ENCODE data around the gene ZFP91.
"Not testable (repeated sequence)": the region's sequence is repeated elsewhere in the genome, so short reads cannot be mapped to it uniquely, and the experiment has no call there.

ZFP91 gene, protein sequence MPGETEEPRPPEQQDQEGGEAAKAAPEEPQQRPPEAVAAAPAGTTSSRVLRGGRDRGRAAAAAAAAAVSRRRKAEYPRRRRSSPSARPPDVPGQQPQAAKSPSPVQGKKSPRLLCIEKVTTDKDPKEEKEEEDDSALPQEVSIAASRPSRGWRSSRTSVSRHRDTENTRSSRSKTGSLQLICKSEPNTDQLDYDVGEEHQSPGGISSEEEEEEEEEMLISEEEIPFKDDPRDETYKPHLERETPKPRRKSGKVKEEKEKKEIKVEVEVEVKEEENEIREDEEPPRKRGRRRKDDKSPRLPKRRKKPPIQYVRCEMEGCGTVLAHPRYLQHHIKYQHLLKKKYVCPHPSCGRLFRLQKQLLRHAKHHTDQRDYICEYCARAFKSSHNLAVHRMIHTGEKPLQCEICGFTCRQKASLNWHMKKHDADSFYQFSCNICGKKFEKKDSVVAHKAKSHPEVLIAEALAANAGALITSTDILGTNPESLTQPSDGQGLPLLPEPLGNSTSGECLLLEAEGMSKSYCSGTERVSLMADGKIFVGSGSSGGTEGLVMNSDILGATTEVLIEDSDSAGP

DNA sequence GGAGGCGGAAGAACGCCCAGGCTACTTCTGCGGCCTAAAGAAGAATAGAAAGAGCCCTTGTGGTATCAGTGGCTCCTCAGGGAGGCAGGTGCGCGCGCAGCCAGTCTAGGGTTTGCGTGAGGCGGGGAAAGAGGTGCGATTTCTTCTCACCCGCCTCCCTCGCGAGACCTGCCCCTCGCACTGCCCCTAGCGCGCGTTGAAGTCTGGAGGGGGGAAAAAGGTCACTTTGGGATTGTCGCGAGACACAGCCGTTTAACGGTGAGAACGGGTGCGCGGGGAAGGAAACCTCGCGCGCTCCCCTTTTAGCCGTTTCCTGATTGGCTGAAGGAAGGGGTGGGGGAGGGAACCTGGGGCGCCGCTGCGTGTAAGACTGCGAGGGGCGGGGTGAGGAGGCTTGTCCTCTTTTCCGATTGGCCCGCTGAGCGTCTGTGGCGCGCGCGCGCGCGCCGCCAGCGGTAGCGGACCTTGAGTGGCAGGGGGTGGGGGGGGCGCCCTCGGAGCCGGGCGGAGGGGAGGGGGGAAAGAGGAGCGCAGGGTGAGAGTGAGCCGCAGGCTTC lies at the start of gene ZFP91:
Gene ZFP91, plus strand, starts transcription at position 429 of the 557 bp plus-strand sequence. CDS start 219 bp downstream, outside the sequence.
- DNase-seq: peak; percentile 97 to 99 (median 99)

DNA sequence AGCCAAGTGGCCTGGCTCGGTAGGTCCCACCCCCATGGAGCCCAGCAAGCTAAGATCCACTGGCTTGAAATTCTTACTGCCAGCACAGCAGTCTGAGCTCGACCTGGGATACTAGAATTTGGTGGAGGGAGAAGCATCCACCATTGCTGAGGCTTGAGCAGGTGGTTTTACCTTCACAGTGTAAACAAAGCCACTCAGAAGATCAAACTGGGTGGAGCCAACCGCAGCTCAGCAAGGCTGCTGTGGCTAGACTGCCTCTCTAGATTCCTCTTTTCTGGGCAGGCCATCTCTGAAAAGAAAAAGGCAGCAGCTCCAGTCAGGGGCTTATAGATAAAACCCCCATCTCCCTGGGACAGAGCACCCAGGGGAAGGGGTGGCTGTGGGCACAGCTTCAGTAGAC lies 48.6 kb upstream of the ZFP91 start:
- DNase-seq: no peak

DNA sequence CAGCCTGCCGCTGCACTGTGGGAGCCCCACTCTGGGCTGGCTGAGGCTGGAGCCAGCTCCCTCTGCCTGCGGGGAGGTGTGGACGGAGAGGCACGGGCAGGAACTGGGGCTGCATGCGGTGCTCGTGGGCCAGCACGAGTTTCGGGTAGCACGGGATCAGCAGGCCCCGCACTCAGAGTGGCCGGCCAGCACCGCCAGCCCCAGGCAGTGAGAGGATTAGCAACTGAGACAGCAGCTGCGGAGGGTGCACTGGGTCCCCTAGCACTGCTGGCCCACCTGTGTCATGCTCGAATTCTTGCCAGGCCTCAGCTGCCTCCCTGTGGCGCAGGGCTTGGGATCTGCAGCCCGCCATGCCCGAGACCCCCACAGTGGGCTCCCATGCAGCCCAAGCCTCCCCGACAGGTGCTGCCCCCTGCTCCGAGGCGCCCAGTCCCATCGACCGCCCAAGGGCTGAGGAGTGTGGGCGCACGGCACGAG lies 47.0 kb upstream of the ZFP91 start:
- no peak for DNase-seq

DNA sequence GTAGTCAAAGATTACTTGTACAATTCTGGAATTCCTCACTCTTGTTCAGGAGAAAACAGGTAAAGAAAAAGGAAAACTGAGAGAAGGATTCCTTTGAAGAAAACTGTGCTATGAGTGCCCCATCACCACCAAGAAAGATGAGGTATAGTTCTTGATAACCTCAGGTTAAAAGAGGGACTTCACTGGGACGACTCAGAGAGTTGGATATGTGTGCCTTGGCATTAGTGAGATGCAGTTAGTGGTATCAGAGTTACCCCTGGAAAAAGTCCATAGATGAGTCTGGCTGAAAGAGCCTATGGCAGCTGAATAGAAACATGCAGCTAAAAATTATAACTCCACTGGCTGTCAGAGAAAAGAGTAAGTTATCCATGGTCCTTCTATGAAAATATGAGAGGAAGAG lies 32.0 kb upstream of the ZFP91 start:
- DNase-seq: no peak

DNA sequence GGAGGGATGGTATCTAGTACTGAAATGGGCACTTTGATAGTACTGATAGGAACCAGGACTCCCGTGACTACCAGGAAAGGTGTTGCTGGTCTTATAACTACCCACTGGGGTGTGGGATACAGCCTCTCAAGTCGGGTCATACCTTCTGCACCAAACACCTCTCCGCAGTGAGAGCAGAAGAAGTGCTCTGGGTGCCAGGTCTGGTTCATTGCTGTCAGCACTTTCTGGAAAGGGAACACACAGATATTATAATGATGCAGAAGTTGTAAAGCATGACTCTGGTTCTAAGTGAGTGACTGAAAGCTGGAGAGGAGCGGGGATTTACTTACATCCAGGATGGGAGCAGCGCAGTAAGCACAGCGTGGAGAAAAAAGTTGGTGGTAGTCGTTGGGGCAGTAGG lies 29.2 kb upstream of the ZFP91 start:
- DNase-seq: no peak

DNA sequence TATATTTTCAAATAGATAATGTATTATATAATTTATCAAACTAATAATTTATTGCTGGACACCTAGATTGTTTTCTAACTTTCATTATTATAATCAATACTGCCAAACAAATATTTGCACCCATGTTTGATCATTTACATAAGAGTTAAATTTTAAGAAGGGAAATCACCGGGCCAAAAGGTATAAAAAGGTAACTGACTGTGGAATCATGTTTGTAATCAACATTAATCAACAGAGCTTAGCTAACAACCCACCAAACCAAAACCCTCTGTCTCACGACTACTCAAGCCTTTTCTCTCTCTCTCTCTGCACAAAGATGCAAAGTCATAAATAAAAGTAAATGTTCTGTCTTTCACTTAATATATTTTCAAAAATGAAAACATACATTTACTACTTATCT lies 18.0 kb upstream of the ZFP91 start:
- no peak for DNase-seq

DNA sequence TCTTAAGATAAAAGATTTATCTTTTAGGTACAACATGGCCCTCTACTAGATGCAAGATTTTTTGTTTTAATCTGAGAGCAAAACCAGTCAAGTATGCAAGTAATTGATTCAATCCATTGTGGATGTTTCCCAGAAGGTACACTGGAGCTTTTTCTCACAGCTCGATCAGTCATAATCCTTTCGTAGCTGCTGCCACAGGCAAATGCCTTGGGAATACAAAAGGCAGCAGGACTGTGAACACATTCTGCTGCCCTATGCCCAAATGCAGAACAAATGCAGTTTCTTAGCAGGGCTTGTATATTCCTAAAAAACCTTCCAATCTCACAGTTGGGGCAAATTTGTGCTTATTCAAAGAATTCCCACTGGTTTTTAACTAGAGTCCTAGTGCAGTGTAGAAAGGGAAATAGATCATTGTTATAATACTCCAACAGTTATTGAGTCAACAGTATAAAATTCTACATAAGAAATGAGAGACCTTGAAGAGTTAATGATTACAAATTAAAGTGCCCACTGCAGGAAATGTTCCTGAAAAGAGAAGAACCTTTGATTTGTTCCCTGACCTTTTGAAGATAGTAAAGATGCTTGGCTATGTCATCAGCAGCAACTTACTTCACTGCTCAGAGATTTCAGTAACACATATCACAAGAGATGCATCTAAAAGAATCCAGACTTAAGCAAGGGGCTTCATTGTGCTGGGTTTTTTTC lies 17.3 kb upstream of the ZFP91 start:
- DNase-seq: no peak

DNA sequence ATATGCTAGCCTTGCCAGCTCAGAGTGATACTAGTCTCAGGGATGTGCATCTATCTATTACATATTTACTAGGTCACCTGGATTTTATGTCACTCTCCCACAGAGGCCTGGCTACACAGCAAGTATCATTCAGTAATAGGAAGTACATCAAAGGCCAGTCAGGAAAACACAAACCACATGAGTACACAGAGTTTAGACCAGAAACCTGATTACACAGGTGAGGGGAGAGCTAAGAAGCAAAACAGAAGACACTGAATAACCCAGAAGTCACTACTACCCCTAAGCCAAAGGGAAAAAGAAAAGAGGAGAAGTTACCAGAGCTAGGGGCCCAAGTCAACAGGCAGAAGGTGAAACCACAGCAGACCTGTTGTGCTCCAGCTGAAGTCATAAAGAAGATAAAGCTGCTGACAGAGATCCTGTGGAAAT lies 16.5 kb upstream of the ZFP91 start:
- no peak for DNase-seq

DNA sequence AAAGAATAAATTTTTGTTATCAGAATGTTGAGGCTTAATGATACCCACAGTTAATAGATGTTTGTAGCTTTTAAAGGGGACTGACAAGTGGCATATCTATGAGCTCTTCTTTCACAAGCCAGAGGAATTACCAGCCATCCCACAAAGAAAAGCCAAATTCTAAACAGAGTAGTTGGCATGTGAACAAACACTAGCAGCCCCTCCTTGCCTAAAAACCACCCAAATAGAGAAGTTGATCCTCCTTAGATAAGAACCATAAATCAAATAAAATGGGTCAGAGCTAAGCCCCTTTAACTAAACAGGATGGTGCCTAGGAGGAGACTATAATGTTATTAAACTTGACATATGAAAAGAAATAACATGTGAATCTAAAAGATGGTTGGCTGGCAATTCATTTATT lies 14.6 kb upstream of the ZFP91 start:
- DNase-seq: no peak

DNA sequence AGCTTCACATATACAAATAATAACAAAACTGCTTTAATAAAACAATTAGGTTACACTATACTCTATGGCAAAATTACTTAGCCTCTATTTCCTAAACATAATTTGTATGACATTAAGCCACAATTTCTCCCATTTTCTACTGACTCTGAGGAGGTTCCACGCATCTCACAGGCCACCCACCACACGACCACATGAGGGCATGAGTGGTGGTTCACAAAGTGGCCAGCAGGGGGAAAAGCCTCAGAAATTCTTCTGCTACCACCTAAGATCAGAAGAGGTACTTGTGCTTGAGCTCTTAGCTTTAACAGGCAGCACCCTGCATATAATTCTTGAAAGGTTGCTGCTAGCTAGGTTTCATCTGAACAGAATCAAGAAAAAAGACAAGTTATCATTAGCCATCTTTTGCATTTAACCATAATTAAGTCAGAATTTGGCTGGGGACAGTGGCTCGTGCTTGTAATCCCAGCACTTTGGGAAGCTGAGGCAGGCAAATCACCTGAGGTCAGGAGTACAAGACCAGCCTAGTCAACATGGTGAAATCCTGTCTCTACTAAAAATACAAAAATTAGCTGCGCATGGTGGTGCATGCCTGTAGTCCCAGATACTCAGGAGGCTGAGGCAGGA lies 10.9 kb upstream of the ZFP91 start:
- peak; percentile 33 to 67 (median 43) for DNase-seq

DNA sequence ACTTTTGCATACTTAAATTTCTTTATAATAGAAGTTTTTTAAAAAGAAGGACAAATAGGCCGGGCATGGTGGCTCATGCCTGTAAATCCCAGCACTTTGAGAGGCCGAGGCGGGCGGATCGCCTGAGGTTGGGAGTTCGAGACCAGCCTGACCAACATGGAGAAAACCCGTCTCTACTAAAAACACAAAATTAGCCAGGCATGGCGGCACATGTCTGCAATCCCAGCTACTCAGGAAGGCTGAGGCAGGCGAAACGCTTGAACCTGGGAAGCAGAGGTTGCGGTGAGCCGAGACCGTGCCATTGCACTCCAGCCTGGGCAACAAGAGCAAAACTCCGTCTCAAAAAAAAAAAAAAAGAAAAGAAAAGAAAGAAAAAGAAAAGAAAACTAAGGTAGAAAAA lies 6.0 kb upstream of the ZFP91 start:
- not testable (repeated sequence) for DNase-seq

DNA sequence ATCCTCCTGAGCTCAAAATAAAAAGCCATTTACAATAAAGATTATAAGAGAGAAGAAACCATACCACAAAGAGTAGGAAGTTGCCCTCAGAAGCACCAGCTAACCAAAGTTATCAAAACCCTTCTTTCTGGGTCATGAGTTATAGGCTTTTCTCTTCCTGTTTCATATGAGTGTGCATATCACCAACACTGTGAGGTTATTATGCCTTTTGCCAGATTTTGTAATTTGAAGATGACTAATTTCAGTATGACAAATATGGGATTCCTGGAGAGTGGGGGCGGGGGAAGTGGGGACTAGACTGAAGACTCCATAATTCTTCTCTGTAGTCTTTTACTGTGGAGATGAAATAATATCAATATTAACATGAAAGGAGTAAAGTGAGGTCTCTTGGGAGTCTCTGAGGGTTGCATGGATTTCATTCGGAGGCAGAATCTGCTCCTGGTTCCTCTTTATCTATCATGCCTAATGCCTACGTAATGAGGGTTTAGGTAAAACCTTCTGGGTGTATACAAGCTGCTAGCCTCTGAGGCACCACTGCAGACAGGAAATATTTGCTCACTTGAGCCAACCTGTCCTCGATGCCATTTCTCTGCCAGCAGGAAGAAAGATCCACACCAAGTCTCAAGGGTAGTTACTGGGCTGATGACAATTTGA lies 5.3 kb upstream of the ZFP91 start:
- DNase-seq: no peak

DNA sequence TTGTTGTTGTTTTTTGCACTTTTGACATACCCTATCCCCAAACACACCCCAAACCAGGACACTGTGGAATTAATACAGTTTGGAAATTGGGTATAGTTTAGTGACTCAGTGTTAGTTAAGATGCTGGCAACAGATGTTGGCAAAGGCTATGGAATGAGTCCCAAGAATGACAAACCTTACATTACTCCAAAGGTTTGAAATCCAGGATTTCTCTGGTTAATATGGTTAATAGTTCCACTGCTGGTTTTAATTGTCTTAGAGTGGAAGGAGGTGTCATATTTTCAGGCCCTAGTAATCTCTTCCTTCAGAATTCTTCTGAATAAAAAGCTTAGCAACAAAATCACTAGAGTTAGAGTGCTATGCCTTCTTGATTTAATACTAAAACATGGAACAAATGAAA lies 4.0 kb upstream of the ZFP91 start:
- DNase-seq: no peak

DNA sequence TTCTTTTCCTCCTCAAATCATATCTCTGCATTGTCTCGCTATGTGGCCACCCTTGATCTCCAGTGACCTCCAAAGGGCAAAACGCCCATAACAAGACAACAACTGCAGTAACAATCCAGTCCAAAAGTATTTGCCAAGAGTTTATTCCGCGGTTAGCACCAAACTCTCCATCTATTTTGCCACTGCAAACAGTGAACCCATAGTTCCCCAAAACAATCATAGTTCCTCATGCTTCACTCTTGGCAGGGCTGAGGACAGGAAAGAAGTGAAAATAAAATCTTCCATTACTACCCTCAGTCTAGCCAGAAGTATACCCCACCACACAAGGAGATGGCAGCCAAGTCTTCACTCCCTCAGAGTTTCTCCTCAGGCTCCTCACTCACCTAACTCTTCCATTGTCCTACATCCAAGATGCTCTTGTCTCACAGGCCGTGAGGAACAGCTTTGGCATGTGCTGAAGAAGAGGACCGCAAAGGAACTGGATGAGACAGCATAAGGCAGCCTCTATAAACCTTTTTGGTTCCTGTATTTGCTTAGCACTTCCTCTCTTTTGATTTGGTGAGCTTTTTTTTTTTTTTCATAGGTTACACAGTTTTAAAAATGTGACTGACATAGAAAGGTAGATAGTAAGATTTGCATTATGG lies 3.4 kb upstream of the ZFP91 start, which contains the start of gene LPXN:
Gene LPXN, minus strand, starts transcription at position 480 of the 644 bp plus-strand sequence. Its CDS starts 84 bp downstream, at position 396.
- no peak for DNase-seq

DNA sequence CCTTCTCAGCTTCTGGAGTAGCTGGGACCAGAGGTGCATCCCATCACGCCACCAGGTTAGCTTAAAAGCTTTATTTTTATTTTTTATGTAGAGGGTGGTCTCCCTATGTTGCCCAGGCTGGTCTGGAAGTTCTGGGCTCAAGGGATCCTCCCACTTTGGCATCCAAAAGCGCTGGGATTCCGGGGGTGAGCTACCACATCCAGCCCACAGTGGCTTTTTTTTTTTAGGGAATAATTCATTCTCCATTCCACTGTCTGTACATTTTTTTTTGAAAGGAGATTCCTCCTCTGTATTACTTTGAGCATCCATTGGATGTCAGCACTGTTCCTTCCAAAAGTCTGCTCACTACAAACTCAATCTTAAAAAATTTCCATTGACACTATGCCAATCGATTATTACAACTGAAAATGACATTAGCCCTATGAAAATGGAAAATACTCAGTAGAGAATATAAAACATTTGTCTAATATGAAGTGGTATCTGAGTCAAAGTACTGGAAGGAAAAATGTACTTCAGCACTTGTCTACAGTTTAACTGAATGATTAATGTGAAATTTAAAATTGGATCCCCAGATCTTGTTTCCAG lies 1.9 kb upstream of the ZFP91 start:
- DNase-seq: peak in 1 of 3 experiments; percentile 47

DNA sequence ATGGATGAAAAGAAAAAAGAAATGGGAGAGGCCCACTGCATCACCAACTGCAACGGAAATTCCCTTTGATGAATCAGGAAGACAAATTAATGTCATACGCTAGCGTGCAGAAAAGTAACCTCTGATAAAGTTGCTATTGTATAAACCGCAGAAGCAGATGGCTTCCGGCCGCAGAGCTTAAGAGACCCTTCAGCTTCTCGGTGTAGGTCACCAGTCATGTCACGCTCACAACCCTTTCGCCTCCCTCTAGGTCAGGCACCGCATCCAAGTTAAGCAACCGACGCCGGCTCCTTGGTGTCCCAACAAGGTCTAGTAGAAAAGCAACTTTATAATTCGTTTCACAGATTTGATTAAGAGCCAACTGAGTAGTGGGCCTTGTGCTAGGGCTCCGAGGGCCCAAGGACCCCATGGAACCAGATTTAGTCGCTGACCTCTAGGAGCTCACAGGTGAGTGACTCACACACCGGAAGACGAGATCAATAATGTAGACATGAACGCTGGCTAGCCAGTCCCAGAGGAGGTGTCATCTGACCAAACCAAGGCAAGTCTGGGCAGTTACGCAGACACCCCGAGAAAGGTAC lies 1.2 kb upstream of the ZFP91 start:
- no peak for DNase-seq

DNA sequence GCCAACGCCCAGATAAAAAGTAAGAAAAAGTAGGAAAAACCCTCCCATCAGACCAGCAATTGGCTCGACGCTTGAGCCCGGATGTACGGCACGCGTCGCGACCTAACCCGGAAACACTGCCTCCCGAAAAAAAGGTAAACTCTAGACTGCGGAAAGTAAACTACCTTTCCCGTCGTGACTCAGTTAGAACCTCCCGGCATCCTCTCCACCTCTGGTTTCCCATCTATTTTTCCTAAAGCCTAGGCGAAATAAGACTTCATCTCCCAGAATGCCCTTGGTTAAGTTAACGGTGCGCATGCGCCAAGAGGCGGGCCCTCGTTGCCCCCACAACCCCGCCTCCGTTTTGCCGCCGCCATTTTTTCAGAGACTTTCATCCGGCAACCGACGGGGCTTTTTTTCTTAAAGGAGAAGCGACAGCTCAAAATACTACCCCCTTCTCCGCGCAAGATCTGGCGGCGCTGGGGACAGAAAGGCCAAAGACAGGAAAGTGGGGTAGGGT lies 678 bp upstream of the ZFP91 start:
- DNase-seq: peak; percentile 97 to 100 (median 97)

DNA sequence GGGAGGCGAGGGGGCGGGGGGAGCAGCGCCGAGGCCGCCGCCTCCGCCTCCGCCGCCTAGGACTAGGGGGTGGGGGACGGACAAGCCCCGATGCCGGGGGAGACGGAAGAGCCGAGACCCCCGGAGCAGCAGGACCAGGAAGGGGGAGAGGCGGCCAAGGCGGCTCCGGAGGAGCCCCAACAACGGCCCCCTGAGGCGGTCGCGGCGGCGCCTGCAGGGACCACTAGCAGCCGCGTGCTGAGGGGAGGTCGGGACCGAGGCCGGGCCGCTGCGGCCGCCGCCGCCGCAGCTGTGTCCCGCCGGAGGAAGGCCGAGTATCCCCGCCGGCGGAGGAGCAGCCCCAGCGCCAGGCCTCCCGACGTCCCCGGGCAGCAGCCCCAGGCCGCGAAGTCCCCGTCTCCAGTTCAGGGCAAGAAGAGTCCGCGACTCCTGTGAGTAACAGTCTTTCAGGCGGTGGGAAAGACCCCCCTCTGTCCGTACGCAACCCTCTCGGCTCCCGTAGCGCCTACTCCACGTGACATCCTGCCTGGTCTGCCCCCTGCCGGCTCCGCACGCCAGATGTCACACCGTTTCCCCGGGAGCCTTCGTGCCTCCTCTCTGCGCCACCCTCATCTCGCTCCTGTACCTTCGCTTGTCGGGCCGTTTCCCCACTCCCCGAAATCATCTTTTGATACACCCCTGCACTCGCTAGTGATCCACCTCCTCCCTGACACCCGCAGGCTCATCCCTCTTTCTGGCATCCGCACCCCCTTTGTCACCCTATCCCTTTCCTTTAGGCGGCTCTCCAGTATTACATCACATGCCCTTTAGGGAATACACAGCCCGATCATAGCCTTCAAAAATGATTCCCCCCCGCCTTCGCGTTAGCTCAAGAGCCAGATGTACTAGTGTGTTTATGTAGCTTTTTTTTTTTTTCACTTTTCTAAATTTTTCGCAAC lies 598 bp downstream of the ZFP91 start:
- DNase-seq: peak; percentile 82 to 94 (median 90)

DNA sequence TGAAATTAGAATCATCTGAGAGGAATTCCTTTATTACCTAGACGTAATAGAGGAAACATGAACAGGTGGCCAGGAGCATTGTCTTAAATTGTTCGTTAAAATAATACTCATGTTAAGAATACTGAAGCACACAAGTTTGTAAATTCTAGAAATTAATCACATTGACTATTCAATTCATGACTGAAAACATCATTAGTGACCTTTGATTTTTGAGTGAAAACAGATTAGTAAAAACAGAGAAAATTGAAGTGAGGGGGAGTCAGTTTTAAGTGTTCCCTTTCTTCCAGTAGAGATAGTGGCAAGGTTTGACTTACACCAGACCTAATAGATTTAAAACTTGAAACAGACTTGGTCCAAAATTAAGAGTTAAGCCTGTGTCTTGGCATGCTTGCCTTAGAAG lies 1.4 kb downstream of the ZFP91 start:
- DNase-seq: no peak

DNA sequence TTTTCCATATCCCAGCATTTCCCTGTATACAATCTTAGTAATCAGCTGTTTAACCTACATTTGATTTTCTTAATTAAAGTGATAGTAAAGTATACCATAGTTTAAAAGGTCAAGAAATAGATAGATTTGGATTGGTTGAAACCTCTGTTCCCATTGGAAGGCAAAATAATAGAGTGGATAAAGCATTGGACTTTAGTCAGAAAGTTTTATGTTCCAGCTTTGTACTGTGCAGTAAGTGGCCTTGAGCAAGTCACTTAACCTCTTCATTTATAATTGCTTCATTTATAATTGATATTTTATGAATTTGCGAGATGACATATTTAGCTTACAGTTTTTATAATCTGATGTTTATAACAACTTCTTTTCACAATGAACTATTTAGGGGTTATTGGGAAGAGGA lies 3.6 kb downstream of the ZFP91 start:
- DNase-seq: no peak
